Activated gamma-delta T cell treated with Interleukin-2 at 50 U/mL for 16 hours (primary cell): ENCODE measurements around the gene PRKG2.
"Not testable (repeated sequence)": the region's sequence is repeated elsewhere in the genome, so short reads cannot be mapped to it uniquely, and the experiment has no call there.

Experiments
- DNase-seq: peaks from one replicate; pipeline ENCODE4 v3.0.0-alpha.2; 2020

PRKG2 gene

GRCh38 chr4:81153714-81154323 lies 61.2 kb downstream of the PRKG2 start:
- not testable (repeated sequence) for DNase-seq

GRCh38 chr4:81152839-81153713 lies 61.9 kb downstream of the PRKG2 start:
- DNase-seq: no peak

- DNase-seq: no peak
Observed at GRCh38 chr4:81149976-81150375, 65.0 kb downstream of the PRKG2 start.

- DNase-seq: no peak
Observed at GRCh38 chr4:81148576-81148975, 66.4 kb downstream of the PRKG2 start.

- no peak for DNase-seq
Observed at GRCh38 chr4:81146466-81146865, 68.6 kb downstream of the PRKG2 start.

- no peak for DNase-seq
Observed at GRCh38 chr4:81143183-81143582, 71.8 kb downstream of the PRKG2 start.

GRCh38 chr4:81142744-81143143 lies 72.3 kb downstream of the PRKG2 start:
- DNase-seq: no peak

- DNase-seq: no peak
Observed at GRCh38 chr4:81137894-81138293, 77.1 kb downstream of the PRKG2 start.

GRCh38 chr4:81137446-81137845 lies 77.6 kb downstream of the PRKG2 start:
- no peak for DNase-seq

GRCh38 chr4:81136161-81136905 lies 78.7 kb downstream of the PRKG2 start:
- DNase-seq: no peak

GRCh38 chr4:81135501-81135900 lies 79.5 kb downstream of the PRKG2 start:
- no peak for DNase-seq

- no peak for DNase-seq
Observed at GRCh38 chr4:81131563-81131962, 83.5 kb downstream of the PRKG2 start.

GRCh38 chr4:81131066-81131465 lies 84.0 kb downstream of the PRKG2 start:
- no peak for DNase-seq

GRCh38 chr4:81130569-81130968 lies 84.5 kb downstream of the PRKG2 start:
- no peak for DNase-seq

- no peak for DNase-seq
Observed at GRCh38 chr4:81120055-81120454, 95.0 kb downstream of the PRKG2 start.

- DNase-seq: no peak
Observed at GRCh38 chr4:81118086-81118485, 96.9 kb downstream of the PRKG2 start.

GRCh38 chr4:81116566-81116965 lies 98.5 kb downstream of the PRKG2 start:
- DNase-seq: no peak

- no peak for DNase-seq
Observed at GRCh38 chr4:81113024-81113423, 102.0 kb downstream of the PRKG2 start.

GRCh38 chr4:81109356-81109755 lies 105.7 kb downstream of the PRKG2 start:
- no peak for DNase-seq

GRCh38 chr4:81106150-81106549 lies 108.9 kb downstream of the PRKG2 start:
- DNase-seq: no peak

- no peak for DNase-seq
Observed at GRCh38 chr4:81102107-81102506, 112.9 kb downstream of the PRKG2 start.

- DNase-seq: no peak
Observed at GRCh38 chr4:81096566-81096965, 118.5 kb downstream of the PRKG2 start.

GRCh38 chr4:81095389-81095788 lies 119.6 kb downstream of the PRKG2 start:
- DNase-seq: no peak
